SKM-1 (cell line): ENCODE data around the gene VWA8.

Experiments
- DNase-seq: peaks from one replicate; lab custom pipeline; 2025; ENCODE audit not compliant: unreplicated experiment; lab: John Stamatoyannopoulos, UW

The VWA8 gene

GRCh38 chr13:41960637-41961465 lies at the start of gene VWA8:
Gene VWA8 (minus strand): TSS chr13:41961109. CDS start chr13:41961015, 94 bp downstream.
- DNase-seq, result peak; percentile 13

DNA sequence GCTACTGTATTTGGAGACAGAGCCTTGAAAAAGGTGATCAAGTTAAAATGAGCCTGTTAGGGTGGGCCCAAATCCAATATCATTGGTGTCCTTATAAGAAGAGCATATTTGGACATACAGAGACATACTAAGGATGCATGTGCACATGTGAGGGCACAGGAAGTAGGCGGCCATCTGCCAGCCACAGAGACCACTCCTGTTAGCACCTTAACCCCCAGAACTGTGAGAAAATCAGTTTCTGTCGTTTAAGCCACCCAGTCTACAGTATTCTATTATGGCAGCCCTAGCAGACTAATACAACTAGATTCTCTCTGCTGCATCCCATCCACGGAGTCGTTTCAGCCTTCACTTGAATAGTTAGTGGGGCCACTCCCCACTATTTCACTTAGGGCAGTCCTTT lies 48.1 kb upstream of the VWA8 start:
- DNase-seq, result no peak

DNA sequence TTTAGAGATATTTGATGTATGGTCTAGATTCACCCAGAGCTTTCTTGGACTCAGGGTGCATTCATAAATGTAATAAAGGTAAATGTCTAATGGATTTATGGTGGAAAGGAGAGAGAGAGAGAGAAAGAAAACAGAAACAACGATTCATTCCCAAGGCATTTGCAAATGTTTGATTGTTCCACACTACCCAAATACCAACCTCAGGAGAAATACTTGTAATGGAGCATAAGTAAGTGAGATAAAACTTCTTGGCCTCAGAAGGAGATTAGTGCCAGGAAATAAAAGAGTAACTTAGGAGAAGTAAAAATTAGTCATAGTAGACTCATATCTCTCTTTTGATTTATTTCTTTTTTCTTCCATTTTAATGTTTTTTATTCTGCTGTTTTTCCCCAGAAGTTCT lies 46.9 kb upstream of the VWA8 start:
- no peak for DNase-seq

GRCh38 chr13:42002066-42002465 lies 41.2 kb upstream of the VWA8 start:
- DNase-seq, result no peak

- no peak for DNase-seq
Measured at GRCh38 chr13:42001580-42001979, 40.7 kb upstream of the VWA8 start.

DNA sequence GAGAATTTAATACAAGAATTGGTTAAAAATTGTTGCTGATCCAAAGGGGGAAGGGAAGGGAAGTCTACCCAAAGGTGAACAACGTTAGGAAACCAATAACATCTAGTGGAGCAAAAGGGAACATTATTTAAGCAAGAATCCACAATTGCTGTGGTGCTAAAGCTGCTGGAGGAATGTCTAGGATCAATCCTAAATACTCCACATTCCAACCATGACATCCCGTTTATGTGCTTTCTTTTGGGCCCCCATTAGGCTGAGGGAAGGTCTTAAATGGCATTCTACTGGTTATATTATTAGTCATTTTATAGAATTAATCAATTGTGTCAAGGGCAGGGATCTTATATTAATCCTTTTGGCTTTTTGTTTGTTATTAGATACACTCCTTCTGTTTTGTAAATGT lies 39.9 kb upstream of the VWA8 start:
- no peak for DNase-seq

DNA sequence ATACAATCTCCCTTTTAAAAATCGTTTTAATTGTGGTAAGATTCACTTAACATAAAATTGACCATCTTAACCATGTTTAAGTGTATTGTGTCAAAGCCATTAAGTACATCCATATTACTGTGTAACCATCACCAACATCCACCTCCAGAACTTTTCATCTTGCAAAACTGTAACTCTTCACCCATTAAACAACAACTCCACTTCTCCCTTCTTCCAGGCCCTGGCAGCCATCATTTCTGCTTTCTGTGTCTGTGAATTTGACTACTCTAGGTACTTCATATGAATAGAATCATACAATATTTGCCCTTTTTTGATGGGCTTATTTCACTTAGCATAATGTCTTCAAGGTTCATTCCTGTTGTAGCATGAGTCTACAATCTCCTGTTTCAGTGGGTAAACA lies 36.5 kb upstream of the VWA8 start:
- DNase-seq, result no peak

DNA sequence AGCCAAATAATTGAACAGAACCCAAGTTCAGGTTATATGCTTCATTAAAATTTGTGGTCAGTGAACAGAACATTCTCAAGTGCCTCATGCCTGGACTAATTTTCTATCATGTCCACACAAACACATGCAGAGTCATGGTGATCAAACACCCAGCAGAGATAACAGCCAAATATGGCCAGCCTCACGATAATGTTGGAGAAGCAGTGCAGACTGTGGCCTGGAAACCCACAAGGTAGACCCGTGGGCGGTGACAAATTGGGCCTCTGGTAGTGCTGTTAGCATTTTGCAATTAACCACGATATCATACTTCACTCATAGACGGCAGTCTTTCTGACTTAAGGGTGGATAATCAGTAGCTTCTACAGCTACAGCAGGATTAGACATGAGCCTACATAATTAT lies 35.0 kb upstream of the VWA8 start:
- no peak for DNase-seq

GRCh38 chr13:41995336-41995735 lies 34.4 kb upstream of the VWA8 start:
- no peak for DNase-seq

- DNase-seq, result no peak
Measured at GRCh38 chr13:41994696-41995095, 33.8 kb upstream of the VWA8 start.

DNA sequence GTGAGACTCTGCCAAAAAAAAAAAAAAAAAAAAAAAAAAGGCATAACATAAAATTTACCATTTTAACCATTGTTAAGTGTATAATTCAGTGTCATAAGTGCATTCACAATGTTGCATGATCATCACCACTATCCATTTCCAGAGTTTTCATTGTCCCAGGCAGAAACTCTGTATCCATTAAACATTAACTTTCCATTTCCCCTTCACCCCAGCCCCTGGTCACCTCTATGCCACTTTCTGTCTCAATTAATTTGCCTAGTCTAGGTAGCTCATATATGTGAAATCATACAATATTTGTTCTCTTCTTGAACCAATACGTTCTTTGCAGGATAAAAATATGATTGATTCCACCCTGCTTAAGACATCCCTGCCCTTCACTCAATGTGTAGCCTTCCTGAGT lies 31.0 kb upstream of the VWA8 start:
- no peak for DNase-seq

- no peak for DNase-seq
Measured at GRCh38 chr13:41988244-41988643, 27.3 kb upstream of the VWA8 start.

- no peak for DNase-seq
Measured at GRCh38 chr13:41985788-41986508, 25.0 kb upstream of the VWA8 start.

DNA sequence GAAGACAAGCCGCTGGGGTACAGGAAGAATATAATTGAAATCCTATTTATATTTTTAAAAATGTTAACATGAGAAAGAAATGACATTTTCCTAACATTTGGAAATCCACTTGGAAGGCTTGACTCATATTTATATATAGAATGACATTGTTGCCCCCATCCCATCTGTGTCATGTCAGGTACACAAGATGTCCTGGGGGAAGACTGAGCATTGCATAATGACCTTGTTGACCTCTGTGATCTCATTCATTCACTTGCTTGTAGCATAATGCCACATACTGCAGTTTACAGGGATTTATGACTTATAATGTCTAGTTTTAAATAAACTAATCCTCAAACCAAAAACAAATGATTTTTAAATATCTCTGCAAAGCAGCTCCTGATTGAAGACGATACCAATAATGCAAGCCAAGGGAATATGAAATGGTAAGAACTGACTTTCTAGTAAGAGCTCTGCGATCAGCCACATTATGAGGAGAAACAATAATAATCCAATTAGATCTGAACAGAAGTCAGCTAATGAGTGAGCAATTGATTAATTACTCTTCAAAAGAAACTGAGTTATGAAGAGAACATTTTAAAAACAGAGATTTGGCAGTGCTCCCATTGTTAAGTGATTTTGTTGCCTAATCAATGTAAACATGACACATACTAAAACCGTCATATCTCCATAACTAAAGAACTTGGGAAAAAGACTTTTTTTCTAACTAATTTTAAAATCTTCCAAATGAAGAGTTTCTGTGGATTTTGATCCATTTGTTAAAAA lies 21.2 kb upstream of the VWA8 start:
- DNase-seq, result no peak

- DNase-seq, result no peak
Measured at GRCh38 chr13:41978007-41978406, 17.1 kb upstream of the VWA8 start.

- no peak for DNase-seq
Measured at GRCh38 chr13:41976476-41976875, 15.6 kb upstream of the VWA8 start.

- DNase-seq, result no peak
Measured at GRCh38 chr13:41974262-41974900, 13.5 kb upstream of the VWA8 start.

GRCh38 chr13:41973247-41973741 lies 12.4 kb upstream of the VWA8 start:
- no peak for DNase-seq

GRCh38 chr13:41971848-41972247 lies 10.9 kb upstream of the VWA8 start:
- DNase-seq, result no peak

DNA sequence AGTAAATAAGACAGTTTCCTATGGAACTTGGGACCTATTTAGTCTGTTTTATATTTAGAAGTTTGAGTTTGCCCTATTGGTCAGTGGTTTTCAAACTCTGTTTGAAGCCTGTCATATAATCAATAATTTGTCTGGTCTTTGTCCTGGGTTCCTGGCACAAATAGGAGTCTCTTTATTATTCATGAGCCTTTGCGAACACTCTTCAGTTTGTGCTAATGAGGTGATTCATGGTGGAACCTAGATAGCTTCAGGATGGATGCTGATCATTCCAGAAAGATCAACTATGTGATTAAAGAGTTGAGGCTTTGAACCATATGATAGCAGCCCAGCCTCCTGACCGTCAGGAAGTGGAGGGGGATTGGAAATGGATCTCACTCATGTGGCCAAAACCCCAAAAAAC lies 10.0 kb upstream of the VWA8 start:
- no peak for DNase-seq

- DNase-seq, result no peak
Measured at GRCh38 chr13:41970022-41970421, 9.1 kb upstream of the VWA8 start.
